A549 treated with CpdA at 1 μM for 4 hours (cell line): ENCODE measurements around the gene EEIG2. TPM values are rescaled to one million over a fixed set of nuclear protein-coding genes. Genes with fewer than 3 reads are reported as not detected.

Experiments used
- total RNA-seq: library from RNA; stranded (reverse); fragments of 200-300 nt; extraction: Qiagen RNA extraction; gene quantifications from 5 replicates; pipeline ENCODE4 v1.2.3, GENCODE V29; 2022; ENCODE audit warnings: low read depth

The EEIG2 gene
- 4.6 to 8.4 TPM (median 6.4 TPM) in 5 replicates for total RNA-seq

GRCh38 chr1:108559215-108560186 is at the start of gene EEIG2:
TSS of gene EEIG2 (plus strand) at chr1:108560100. CDS start at chr1:108560429, 329 bp downstream.

Other genes with a start within 250 kb of the EEIG2 start
- not detected in 5 replicates for gene NBPF6, start 109.8 kb upstream of the EEIG2 start, total RNA-seq
- 4.0 to 6.0 TPM (median 4.8 TPM) in 5 replicates for gene HENMT1, start 101.0 kb downstream of the EEIG2 start, total RNA-seq
- gene PRPF38B, start 132.2 kb downstream of the EEIG2 start, total RNA-seq: 22.3 to 28.7 TPM (median 23.3 TPM) in 5 replicates
- gene FNDC7, start 152.8 kb downstream of the EEIG2 start, total RNA-seq: 0.02 TPM in 1 of 5 replicates, not detected in the others
- gene STXBP3, start 186.6 kb downstream of the EEIG2 start, total RNA-seq: 17.3 to 27.9 TPM (median 20.3 TPM) in 5 replicates